IMR-90 (cell line): ENCODE results near the gene RPS15. TPM values are rescaled to one million over a fixed set of nuclear protein-coding genes. Genes with fewer than 3 reads are reported as not detected.

Source experiments
- ATAC-seq: fragments of 200-7000 bp; cut with Tn5 transposase; 2 replicates; pipeline ENCODE4 v1.9.1; 2020; ENCODE audit warnings: low read depth, mild to moderate bottlenecking, moderate library complexity
- BruUV-seq: library from RNA; stranded (reverse); fragments of 400-500 nt; replicated peaks from 2 replicates; lab custom pipeline; 2021; lab: Mats Ljungman, UMichigan
- CTCF ChIA-PET: fragments of 300-600 bp; formaldehyde crosslinking; extraction: SDS; loops from one replicate; lab custom pipeline; 2021; ENCODE audit warnings: antibody characterized with exemption; lab: Yijun Ruan, JAX
- POLR2A ChIA-PET: fragments of 300-600 bp; sonication (Branson Sonifier 250); formaldehyde crosslinking; loops from one replicate; lab custom pipeline; 2022; ENCODE audit warnings: antibody characterized with exemption; ENCODE audit not compliant: unreplicated experiment; lab: Charles Lee
- DNase-seq: peaks from one replicate; pipeline ENCODE4 v3.0.0; 2013
- H2AFZ ChIP-seq: replicated peaks from 2 replicates; pipeline ENCODE3; 2013; ENCODE audit warnings: low read length, mild to moderate bottlenecking; ENCODE audit not compliant: poor library complexity
- H2AK5ac ChIP-seq: 2 replicates; pipeline ENCODE4 v1.6.1; 2013; ENCODE audit warnings: low read depth, low read length, inconsistent platforms
- H2AK9ac ChIP-seq: replicated peaks from 2 replicates; pipeline ENCODE3; 2013; ENCODE audit warnings: mild to moderate bottlenecking, low read depth, low read length, moderate library complexity; ENCODE audit not compliant: poor library complexity
- H2BK120ac ChIP-seq: 2 replicates; pipeline ENCODE4 v1.6.1; 2013; ENCODE audit warnings: low read depth, low read length, inconsistent platforms
- H2BK15ac ChIP-seq: 3 replicates; pipeline ENCODE4 v1.6.1; 2013; ENCODE audit warnings: low read depth, low read length, inconsistent platforms
- H2BK20ac ChIP-seq: 2 replicates; pipeline ENCODE4 v1.6.1; 2013; ENCODE audit warnings: low read depth, mild to moderate bottlenecking, inconsistent platforms, low read length, moderate library complexity
- H2BK5ac ChIP-seq: 2 replicates; pipeline ENCODE4 v1.6.1; 2013; ENCODE audit warnings: mild to moderate bottlenecking, low read depth, low read length, inconsistent platforms; ENCODE audit not compliant: poor library complexity, severe bottlenecking
- H3K14ac ChIP-seq: replicated peaks from 2 replicates; pipeline ENCODE4 v1.6.1; 2013; ENCODE audit warnings: low read depth, low read length, inconsistent platforms
- H3K18ac ChIP-seq: 2 replicates; pipeline ENCODE4 v1.6.1; 2013; ENCODE audit warnings: low read depth, low read length, control low read depth
- H3K23ac ChIP-seq: 2 replicates; pipeline ENCODE4 v1.6.1; 2013; ENCODE audit warnings: low read depth, low read length, inconsistent platforms
- H3K27ac ChIP-seq: 2 replicates; pipeline ENCODE4 v1.5.1; 2013; ENCODE audit warnings: mild to moderate bottlenecking, control low read depth, low read length; ENCODE audit not compliant: insufficient read depth
- H3K27me3 ChIP-seq: 2 replicates; pipeline ENCODE4 v1.6.1; 2013; ENCODE audit warnings: low read length; ENCODE audit not compliant: control insufficient read depth, insufficient read depth
- H3K36me3 ChIP-seq: 2 replicates; pipeline ENCODE4 v1.6.1; 2013; ENCODE audit warnings: low read length, mixed read lengths; ENCODE audit not compliant: control insufficient read depth, insufficient read depth
- H3K4ac ChIP-seq: 2 replicates; pipeline ENCODE4 v1.6.1; 2013; ENCODE audit warnings: low read depth, low read length, inconsistent platforms
- H3K4me1 ChIP-seq: 2 replicates; pipeline ENCODE4 v1.6.1; 2013; ENCODE audit warnings: low read length, mixed read lengths; ENCODE audit not compliant: control insufficient read depth, insufficient read depth
- H3K4me2 ChIP-seq: 2 replicates; pipeline ENCODE4 v1.6.1; 2013; ENCODE audit warnings: low read depth, mild to moderate bottlenecking, control low read depth, low read length, moderate library complexity
- H3K4me3 ChIP-seq: 2 replicates; pipeline ENCODE4 v1.5.1; 2013; ENCODE audit warnings: low read depth, mild to moderate bottlenecking, control low read depth, low read length, moderate library complexity; ENCODE audit not compliant: insufficient read depth
- H3K56ac ChIP-seq: 2 replicates; pipeline ENCODE4 v1.6.1; 2013; ENCODE audit warnings: low read length, inconsistent platforms; ENCODE audit not compliant: insufficient read depth; ENCODE audit errors: extremely low read depth
- H3K79me1 ChIP-seq, 2 experiments: 2 replicates each; pipeline ENCODE4 v1.6.1; 2013; ENCODE audit warnings: low read length in 2 of 2, inconsistent platforms in 1 of 2, low read depth in 1 of 2
- H3K9ac ChIP-seq: 2 replicates; pipeline ENCODE4 v1.6.1; 2013; ENCODE audit warnings: low read depth, low read length, control low read depth
- H3K9me1 ChIP-seq: 2 replicates; pipeline ENCODE4 v1.6.1; 2013; ENCODE audit warnings: low read length, inconsistent platforms; ENCODE audit not compliant: insufficient read depth
- H3K9me3 ChIP-seq: 2 replicates; pipeline ENCODE4 v1.6.1; 2013; ENCODE audit warnings: low read length; ENCODE audit not compliant: control insufficient read depth, insufficient read depth
- H4K20me1 ChIP-seq: 2 replicates; pipeline ENCODE4 v1.6.1; 2013; ENCODE audit warnings: low read length, inconsistent platforms; ENCODE audit not compliant: insufficient read depth
- H4K5ac ChIP-seq: 2 replicates; pipeline ENCODE4 v1.6.1; 2013; ENCODE audit warnings: mild to moderate bottlenecking, low read depth, low read length, control low read depth
- H4K8ac ChIP-seq, 2 experiments: 2 replicates each; pipeline ENCODE4 v1.6.1; 2013; ENCODE audit warnings: low read depth in 2 of 2, low read length in 2 of 2, control low read depth in 1 of 2, inconsistent platforms in 1 of 2
- H4K91ac ChIP-seq: 2 replicates; pipeline ENCODE4 v1.6.1; 2013; ENCODE audit warnings: low read depth, low read length, inconsistent platforms; ENCODE audit not compliant: insufficient read depth
- CHD1 ChIP-seq: IDR thresholded peaks from 2 replicates; pipeline ENCODE4 v1.6.1; 2012; ENCODE audit warnings: low read depth, low read length, improper control_type of control experiment
- CTCF ChIP-seq: conservative IDR thresholded peaks from 2 replicates; pipeline ENCODE4 v1.5.1; 2012; ENCODE audit warnings: mild to moderate bottlenecking, low read depth, low read length, improper control_type of control experiment
- FOS ChIP-seq: fragments of 150-350 bp; IDR thresholded peaks from 2 replicates; pipeline ENCODE4 v1.6.1; 2016; ENCODE audit warnings: low read depth, low read length
- MAZ ChIP-seq: IDR thresholded peaks from 2 replicates; pipeline ENCODE4 v1.6.1; 2012; ENCODE audit warnings: low read depth, mild to moderate bottlenecking, low read length, improper control_type of control experiment, moderate library complexity, borderline replicate concordance
- MXI1 ChIP-seq: IDR thresholded peaks from 2 replicates; pipeline ENCODE4 v1.6.1; 2012; ENCODE audit warnings: low read depth, mild to moderate bottlenecking, low read length, moderate library complexity, borderline replicate concordance
- NFE2L2 ChIP-seq: fragments of 150-350 bp; IDR thresholded peaks from 2 replicates; pipeline ENCODE4 v1.6.1; 2016; ENCODE audit warnings: low read depth, mild to moderate bottlenecking, low read length
- POLR2A ChIP-seq: IDR thresholded peaks from 2 replicates; pipeline ENCODE4 v1.6.1; 2012; ENCODE audit warnings: mild to moderate bottlenecking, low read depth, low read length
- RAD21 ChIP-seq: IDR thresholded peaks from 2 replicates; pipeline ENCODE4 v1.6.1; 2012; ENCODE audit warnings: low read length, improper control_type of control experiment
- RFX5 ChIP-seq: IDR thresholded peaks from 2 replicates; pipeline ENCODE4 v1.8.0; 2012; ENCODE audit warnings: low read depth, mild to moderate bottlenecking, low read length, moderate library complexity
- SMC3 ChIP-seq: fragments of 150-350 bp; IDR thresholded peaks from 2 replicates; pipeline ENCODE4 v1.6.1; 2016; ENCODE audit warnings: low read depth, mild to moderate bottlenecking, antibody characterized with exemption, low read length, moderate library complexity
- WGBS, 2 experiments: methylation state at CpG; one replicate each; pipeline versions ENCODE4 v1.1.5 to v1.1.7; 2013; ENCODE audit warnings: missing lambda C conversion rate in 2 of 2; ENCODE audit not compliant: insufficient read length in 1 of 2; ENCODE audit errors: extremely low coverage in 2 of 2; 5-methylcytosine and 5-hydroxymethylcytosine counted together
- dilution Hi-C: fragments of 300-500 bp; cut with HindIII; formaldehyde crosslinking; loops from one replicate; pipeline ENCODE4 v1.14.3; 2018; ENCODE audit warnings: low sequenced_read_pairs; ENCODE audit not compliant: unreplicated experiment
- in situ Hi-C: fragments of 300-500 bp; cut with MboI; formaldehyde crosslinking; loops from 3 replicates; pipeline ENCODE4 v1.14.3; 2019; ENCODE audit warnings: low sequenced_read_pairs, inconsistent platforms, mixed read lengths
- intact Hi-C: fragments of 100-400 bp; cut with micrococcal nuclease; formaldehyde crosslinking; loops from 2 replicates; pipeline ENCODE4 v1.10.0; 2022
- polyA plus RNA-seq, 3 experiments: library from polyadenylated mRNA; depleted of rRNA; stranded (reverse); fragments of >200 nt; gene quantifications; 2 replicates each; pipeline ENCODE4 v1.2.3, GENCODE V29; 2012; ENCODE audit warnings: low replicate concordance in 1 of 3
- total RNA-seq: library from RNA; depleted of rRNA; stranded (reverse); fragments of >200 nt; gene quantifications from 2 replicates; pipeline ENCODE4 v1.2.3, GENCODE V29; 2012

Gene RPS15
- total and polyA plus RNA-seq, 2 of the 4 experiments (the other 2 are of a cell fraction), result 1,179 to 1,855 TPM

DNA sequence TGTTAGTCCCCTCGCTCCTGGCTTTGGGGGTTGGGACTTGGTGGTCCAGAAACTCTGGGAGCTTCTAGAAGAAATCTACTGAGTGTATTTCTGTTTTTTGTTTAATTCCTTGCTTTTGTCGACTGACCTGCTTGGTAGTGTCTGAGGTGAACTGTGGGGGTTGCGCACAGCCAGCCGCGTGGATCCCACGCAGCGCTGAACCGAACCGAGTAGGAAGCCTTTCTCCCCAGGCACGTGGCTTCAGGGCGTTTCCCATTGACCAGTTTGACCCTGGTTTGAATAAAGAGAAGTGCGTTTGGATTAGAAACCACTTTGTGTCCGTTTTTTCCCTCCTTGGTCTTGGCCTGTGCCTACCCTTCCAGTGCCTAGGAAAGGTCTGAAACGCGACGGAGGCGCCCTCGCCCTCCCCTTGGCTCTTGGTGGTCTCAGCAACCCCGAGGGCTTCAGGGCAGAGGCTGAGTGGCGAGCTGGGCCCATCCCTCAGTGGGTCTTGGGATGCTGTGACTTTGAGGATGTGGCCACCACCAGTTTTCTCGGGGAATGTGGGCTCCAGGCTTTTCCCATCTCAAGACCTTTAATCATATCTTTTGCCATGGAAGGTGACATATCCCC, 2.7 kb upstream of the RPS15 start:
- H3K4ac ChIP-seq, result no peak overlapping the region
- H3K4me2 ChIP-seq, result no peak overlapping the region
- H3K36me3 ChIP-seq, result peaks cover 50% of the 10 kb centered on the region
- H3K9me1 ChIP-seq, result no peaks in the 10 kb centered on the region; the same call in 1 of the 2 replicates
- H3K56ac ChIP-seq, result no peak overlapping the region
- no peak overlapping the region for H3K14ac ChIP-seq
- H3K79me1 ChIP-seq, result peaks cover 18 to 34% of the 10 kb centered on the region in 2 experiments
- in situ Hi-C loops, result no loop called here
- no peak overlapping the region for H2BK120ac ChIP-seq
- H4K5ac ChIP-seq, result no peak overlapping the region
- H4K91ac ChIP-seq, result no peak overlapping the region
- no peak overlapping the region for H3K27ac ChIP-seq
- H3K18ac ChIP-seq, result no peak overlapping the region
- no peak overlapping the region for H2AFZ ChIP-seq
- H3K4me3 ChIP-seq, result no peak overlapping the region
- WGBS, 2 experiments, result 86% methylated on average over 9 of the region's 21 CpGs; no CpG with 5 or more reads in 1 of the 2 experiments
- no TSS peak for BruUV-seq
- no peak overlapping the region for H2BK20ac ChIP-seq
- H3K9me3 ChIP-seq, result no peaks in the 10 kb centered on the region
- H2BK15ac ChIP-seq, result no peak overlapping the region
- peaks cover 31% of the 10 kb centered on the region for H4K20me1 ChIP-seq
- dilution Hi-C loops, result no loop called here
- H3K4me1 ChIP-seq, result peaks cover 6% of the 10 kb centered on the region
- H3K27me3 ChIP-seq, result no peaks in the 10 kb centered on the region
- no peak overlapping the region for H3K23ac ChIP-seq
- no peak overlapping the region for H2BK5ac ChIP-seq
- no peak overlapping the region for H3K9ac ChIP-seq
- no peak for TF ChIP-seq FOS
- no peak for TF ChIP-seq CHD1
- no peak for TF ChIP-seq POLR2A
- no peak for TF ChIP-seq RFX5
- no peak for TF ChIP-seq CTCF
- no peak for TF ChIP-seq NFE2L2
- no peak for TF ChIP-seq MXI1
- TF ChIP-seq MAZ, result no peak
- TF ChIP-seq RAD21, result no peak
- TF ChIP-seq SMC3, result no peak
- no peak overlapping the region for H2AK9ac ChIP-seq
- no peak for DNase-seq
- intact Hi-C loops, result no loop called here
- POLR2A ChIA-PET, result interaction anchor here (0.5 kb wide), 1 partner anchor 429 kb away, joined by 6 read pairs; no protein-coding TSS in a partner anchor
- CTCF ChIA-PET, result no interaction called here
- H4K8ac ChIP-seq, result no peak overlapping the region
- H2AK5ac ChIP-seq, result no peak overlapping the region
- no peak for ATAC-seq
